ENCODE results near the gene CROCC. TPM values are rescaled to one million over a fixed set of nuclear protein-coding genes. Genes with fewer than 3 reads are reported as not detected.

CROCC gene
- polyA plus RNA-seq, 1 donor (not counting 4 experiments of a cell fraction or from before 2014, with no cell fraction given) = 8.2 TPM

GRCh38 chr1:16991571-16991970 is 69.8 kb downstream of the CROCC start:
- Histone ChIP-seq H3K9me3 (ENCODE audit: control insufficient read depth, low read depth, low read length) (no peaks in the 10 kb centered on the region), H3K36me3 (ENCODE audit: control insufficient read depth in 2 of 2, extremely low read depth in 1 of 2, insufficient read depth in 2 of 2, low read length in 2 of 2) (peaks cover 14 to 26% of the 10 kb centered on the region in 2 experiments), H3K9me1 (ENCODE audit: control insufficient read depth, extremely low read depth, insufficient read depth, low read length) (no peaks in the 10 kb centered on the region), H3K27me3 (ENCODE audit: control insufficient read depth, extremely low read depth, insufficient read depth, low read length) (no peaks in the 10 kb centered on the region), H3K27ac (ENCODE audit: control insufficient read depth, insufficient read depth, low read length) (no peak overlapping the region), H3K4me2 (ENCODE audit: control insufficient read depth, extremely low read depth, insufficient read depth, low read depth, low read length) (no peak overlapping the region), H3K4me1 (ENCODE audit: control insufficient read depth, extremely low read depth, insufficient read depth, low read length) (peaks cover 5% of the 10 kb centered on the region), H3K4me3 (ENCODE audit: control insufficient read depth in 2 of 3, extremely low read depth in 1 of 3, insufficient read depth in 2 of 3, low read depth in 1 of 3, low read length in 3 of 3) (no peak overlapping the region), H3K79me2 (ENCODE audit: control insufficient read depth, insufficient read depth, low read length) (no peaks in the 10 kb centered on the region), H3K9ac (ENCODE audit: control insufficient read depth, extremely low read depth, insufficient read depth, low read length) (no peak overlapping the region), H2AFZ (ENCODE audit: control insufficient read depth, low read length) (no peak overlapping the region), H4K20me1 (ENCODE audit: control insufficient read depth, extremely low read depth, insufficient read depth, low read length) (no peaks in the 10 kb centered on the region)
- no peak for DNase-seq (ENCODE audit: low read depth, low spot score)
- dilution Hi-C loops (cut with MboI; ENCODE audit: extremely low pct_ligation_motif_present, low sequenced_read_pairs) = no loop called here
- TF ChIP-seq, protein P1, sequence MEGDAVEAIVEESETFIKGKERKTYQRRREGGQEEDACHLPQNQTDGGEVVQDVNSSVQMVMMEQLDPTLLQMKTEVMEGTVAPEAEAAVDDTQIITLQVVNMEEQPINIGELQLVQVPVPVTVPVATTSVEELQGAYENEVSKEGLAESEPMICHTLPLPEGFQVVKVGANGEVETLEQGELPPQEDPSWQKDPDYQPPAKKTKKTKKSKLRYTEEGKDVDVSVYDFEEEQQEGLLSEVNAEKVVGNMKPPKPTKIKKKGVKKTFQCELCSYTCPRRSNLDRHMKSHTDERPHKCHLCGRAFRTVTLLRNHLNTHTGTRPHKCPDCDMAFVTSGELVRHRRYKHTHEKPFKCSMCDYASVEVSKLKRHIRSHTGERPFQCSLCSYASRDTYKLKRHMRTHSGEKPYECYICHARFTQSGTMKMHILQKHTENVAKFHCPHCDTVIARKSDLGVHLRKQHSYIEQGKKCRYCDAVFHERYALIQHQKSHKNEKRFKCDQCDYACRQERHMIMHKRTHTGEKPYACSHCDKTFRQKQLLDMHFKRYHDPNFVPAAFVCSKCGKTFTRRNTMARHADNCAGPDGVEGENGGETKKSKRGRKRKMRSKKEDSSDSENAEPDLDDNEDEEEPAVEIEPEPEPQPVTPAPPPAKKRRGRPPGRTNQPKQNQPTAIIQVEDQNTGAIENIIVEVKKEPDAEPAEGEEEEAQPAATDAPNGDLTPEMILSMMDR (optimal IDR thresholded peaks at IDR 0.05 in 1 of 3, IDR thresholded peaks at IDR 0.05 in 1 of 3, conservative IDR thresholded peaks at IDR 0.05 in 1 of 3; ENCODE audit: extremely low read depth in 1 of 3, insufficient read depth in 2 of 3, low read length in 3 of 3) = no peak
- TF ChIP-seq EZH2 (IDR thresholded peaks at IDR 0.05; ENCODE audit: low read length) = no peak
- no peak for FAIRE-seq

- Histone ChIP-seq H3K4me2 (ENCODE audit: control insufficient read depth, extremely low read depth, insufficient read depth, low read depth, low read length) (no peak overlapping the region), H3K4me3 (ENCODE audit: control insufficient read depth in 2 of 3, extremely low read depth in 1 of 3, insufficient read depth in 2 of 3, low read depth in 1 of 3, low read length in 3 of 3) (no peak overlapping the region), H3K4me1 (ENCODE audit: control insufficient read depth, extremely low read depth, insufficient read depth, low read length) (peaks cover 5% of the 10 kb centered on the region), H4K20me1 (ENCODE audit: control insufficient read depth, extremely low read depth, insufficient read depth, low read length) (no peaks in the 10 kb centered on the region), H3K79me2 (ENCODE audit: control insufficient read depth, insufficient read depth, low read length) (no peaks in the 10 kb centered on the region), H2AFZ (ENCODE audit: control insufficient read depth, low read length) (no peak overlapping the region), H3K27me3 (ENCODE audit: control insufficient read depth, extremely low read depth, insufficient read depth, low read length) (no peaks in the 10 kb centered on the region), H3K9ac (ENCODE audit: control insufficient read depth, extremely low read depth, insufficient read depth, low read length) (no peak overlapping the region), H3K9me1 (ENCODE audit: control insufficient read depth, extremely low read depth, insufficient read depth, low read length) (no peaks in the 10 kb centered on the region), H3K36me3 (ENCODE audit: control insufficient read depth in 2 of 2, extremely low read depth in 1 of 2, insufficient read depth in 2 of 2, low read length in 2 of 2) (peaks cover 14 to 27% of the 10 kb centered on the region in 2 experiments), H3K27ac (ENCODE audit: control insufficient read depth, insufficient read depth, low read length) (no peak overlapping the region), H3K9me3 (ENCODE audit: control insufficient read depth, low read depth, low read length) (no peaks in the 10 kb centered on the region)
- dilution Hi-C loops (cut with MboI; ENCODE audit: extremely low pct_ligation_motif_present, low sequenced_read_pairs) = no loop called here
- no peak for TF ChIP-seq EZH2 (IDR thresholded peaks at IDR 0.05; ENCODE audit: low read length)
- TF ChIP-seq, protein P1 (optimal IDR thresholded peaks at IDR 0.05 in 1 of 3, IDR thresholded peaks at IDR 0.05 in 1 of 3, conservative IDR thresholded peaks at IDR 0.05 in 1 of 3; ENCODE audit: extremely low read depth in 1 of 3, insufficient read depth in 2 of 3, low read length in 3 of 3) = no peak
- DNase-seq (ENCODE audit: low read depth, low spot score) (no peak), FAIRE-seq (no peak)
Measured at GRCh38 chr1:16992102-16992501, 70.4 kb downstream of the CROCC start.
